Keratinocyte (primary cell): ENCODE results near the gene FSTL5. TPM values are rescaled to one million over a fixed set of nuclear protein-coding genes. Genes with fewer than 3 reads are reported as not detected.

ENCODE experiments used
- DNase-seq: peaks from one replicate; pipeline ENCODE4 v3.0.0-alpha.2; 2011; ENCODE audit warnings: low read depth, missing footprints, low spot score
- FAIRE-seq: peaks from 2 replicates; lab custom pipeline; 2011; peaks lifted over from hg19 to GRCh38; lab: Jason Lieb, UNC
- H2AFZ ChIP-seq: 2 replicates; pipeline ENCODE4 v1.6.0; 2012; ENCODE audit warnings: low read length, control low read depth, inconsistent platforms; ENCODE audit not compliant: control insufficient read depth
- H3K27ac ChIP-seq: 2 replicates; pipeline ENCODE4 v1.5.1; 2011; ENCODE audit warnings: low read length; ENCODE audit not compliant: control insufficient read depth, insufficient read depth
- H3K27me3 ChIP-seq: 3 replicates; pipeline ENCODE4 v1.6.0; 2011; ENCODE audit warnings: low read length; ENCODE audit not compliant: control insufficient read depth, insufficient read depth; ENCODE audit errors: extremely low read depth
- H3K36me3 ChIP-seq, 2 experiments: 2 replicates in 1 of 2; 3 replicates in 1 of 2; pipeline ENCODE4 v1.5.1; 2011; ENCODE audit warnings: low read length in 2 of 2, mild to moderate bottlenecking in 1 of 2; ENCODE audit not compliant: control insufficient read depth in 2 of 2, insufficient read depth in 2 of 2; ENCODE audit errors: extremely low read depth in 1 of 2
- H3K4me1 ChIP-seq: 3 replicates; pipeline ENCODE4 v1.5.1; 2011; ENCODE audit warnings: low read length; ENCODE audit not compliant: control insufficient read depth, insufficient read depth; ENCODE audit errors: extremely low read depth
- H3K4me2 ChIP-seq: 3 replicates; pipeline ENCODE4 v1.6.0; 2011; ENCODE audit warnings: low read depth, low read length; ENCODE audit not compliant: control insufficient read depth, insufficient read depth; ENCODE audit errors: extremely low read depth
- H3K4me3 ChIP-seq, 3 experiments: fragments of 200-600 bp in 1 of 3; sonication (generic) in 1 of 3; 2 replicates in 2 of 3; 3 replicates in 1 of 3; pipeline ENCODE4 v1.5.1; 2011 to 2016; ENCODE audit warnings: low read length in 3 of 3, mild to moderate bottlenecking in 3 of 3, control low read depth in 2 of 3, inconsistent platforms in 1 of 3, low read depth in 1 of 3, mixed read lengths in 1 of 3, mixed run types in 1 of 3, moderate library complexity in 1 of 3; ENCODE audit not compliant: control insufficient read depth in 2 of 3, insufficient read depth in 2 of 3; ENCODE audit errors: extremely low read depth in 1 of 3
- H3K79me2 ChIP-seq: 2 replicates; pipeline ENCODE4 v1.6.0; 2012; ENCODE audit warnings: low read length; ENCODE audit not compliant: control insufficient read depth, insufficient read depth
- H3K9ac ChIP-seq: 3 replicates; pipeline ENCODE4 v1.6.0; 2011; ENCODE audit warnings: low read length; ENCODE audit not compliant: control insufficient read depth, insufficient read depth; ENCODE audit errors: extremely low read depth
- H3K9me1 ChIP-seq: 3 replicates; pipeline ENCODE4 v1.6.0; 2011; ENCODE audit warnings: low read length; ENCODE audit not compliant: control insufficient read depth, insufficient read depth; ENCODE audit errors: extremely low read depth
- H3K9me3 ChIP-seq: 2 replicates; pipeline ENCODE4 v1.5.1; 2012; ENCODE audit warnings: low read depth, low read length; ENCODE audit not compliant: control insufficient read depth
- H4K20me1 ChIP-seq: 3 replicates; pipeline ENCODE4 v1.6.0; 2011; ENCODE audit warnings: low read length; ENCODE audit not compliant: control insufficient read depth, insufficient read depth; ENCODE audit errors: extremely low read depth
- CTCF ChIP-seq, 3 experiments: IDR thresholded peaks in 1 of 3; conservative IDR thresholded peaks in 1 of 3; optimal IDR thresholded peaks in 1 of 3; 2 replicates in 2 of 3; 3 replicates in 1 of 3; pipeline versions ENCODE3 to v1.5.1; 2011; ENCODE audit warnings: low read length in 3 of 3, mild to moderate bottlenecking in 3 of 3, moderate library complexity in 2 of 3, control low read depth in 1 of 3, inconsistent platforms in 1 of 3; ENCODE audit not compliant: insufficient read depth in 2 of 3; ENCODE audit errors: extremely low read depth in 1 of 3
- EZH2 ChIP-seq: IDR thresholded peaks from one replicate; pipeline ENCODE4 v1.6.1; 2012; ENCODE audit warnings: inconsistent platforms, mild to moderate bottlenecking, low read length, moderate library complexity
- dilution Hi-C: fragments of 300-500 bp; cut with MboI; formaldehyde crosslinking; loops from one replicate; pipeline ENCODE4 v1.7.0; 2020; ENCODE audit warnings: low sequenced_read_pairs; ENCODE audit not compliant: extremely low pct_ligation_motif_present
- polyA plus RNA-seq, 5 experiments: library from polyadenylated mRNA; depleted of rRNA in 3 of 5; stranded (reverse) in 3 of 5; stranded (forward) in 1 of 5; unstranded in 1 of 5; fragments of >200 nt; gene quantifications; 1 replicate in 1 of 5; 2 replicates in 3 of 5; 3 replicates in 1 of 5; pipeline versions ENCODE4 v1.2.1 to v1.2.3, GENCODE V29; 2011 to 2012; ENCODE audit warnings: missing spikeins in 2 of 5, low read depth in 1 of 5, low replicate concordance in 1 of 5

Gene FSTL5
- polyA plus RNA-seq, 1 donor (not counting 4 experiments of a cell fraction or from before 2014, with no cell fraction given), result not detected

GRCh38 chr4:161577579-161578301 lies 586.1 kb downstream of the FSTL5 start:
- TF ChIP-seq CTCF (optimal IDR thresholded peaks at IDR 0.05 in 1 of 3, IDR thresholded peaks at IDR 0.05 in 1 of 3, conservative IDR thresholded peaks at IDR 0.05 in 1 of 3; ENCODE audit: extremely low read depth in 1 of 3, insufficient read depth in 2 of 3, low read length in 3 of 3), result no peak
- no peak for TF ChIP-seq EZH2
- Histone ChIP-seq H3K4me1 (no peaks in the 10 kb centered on the region), H3K4me3 (no peak overlapping the region), H3K79me2 (no peaks in the 10 kb centered on the region), H3K9me3 (no peaks in the 10 kb centered on the region), H3K4me2 (no peak overlapping the region), H3K27ac (no peak overlapping the region), H4K20me1 (no peaks in the 10 kb centered on the region), H3K9me1 (no peaks in the 10 kb centered on the region), H2AFZ (no peak overlapping the region), H3K27me3 (no peaks in the 10 kb centered on the region), H3K9ac (no peak overlapping the region), H3K36me3 (no peaks in the 10 kb centered on the region)
- FAIRE-seq (no peak), DNase-seq (peak; percentile 15)
- dilution Hi-C loops, result no loop called here

GRCh38 chr4:161573836-161574235 lies 590.0 kb downstream of the FSTL5 start:
- DNase-seq (no peak), FAIRE-seq (no peak)
- Histone ChIP-seq H3K9me1 (no peaks in the 10 kb centered on the region), H3K9ac (no peak overlapping the region), H3K4me2 (no peak overlapping the region), H3K27ac (no peak overlapping the region), H2AFZ (no peak overlapping the region), H3K36me3 (no peaks in the 10 kb centered on the region), H3K9me3 (no peaks in the 10 kb centered on the region), H4K20me1 (no peaks in the 10 kb centered on the region), H3K4me1 (no peaks in the 10 kb centered on the region), H3K4me3 (no peak overlapping the region), H3K27me3 (no peaks in the 10 kb centered on the region), H3K79me2 (no peaks in the 10 kb centered on the region)
- no peak for TF ChIP-seq EZH2
- no peak for TF ChIP-seq CTCF (optimal IDR thresholded peaks at IDR 0.05 in 1 of 3, IDR thresholded peaks at IDR 0.05 in 1 of 3, conservative IDR thresholded peaks at IDR 0.05 in 1 of 3; ENCODE audit: extremely low read depth in 1 of 3, insufficient read depth in 2 of 3, low read length in 3 of 3)
- dilution Hi-C loops, result no loop called here
